ENCODE data around the gene CKAP5.

GRCh38 chr11:46836431-46836830, 9.6 kb downstream of the CKAP5 start:
- TF ChIP-seq ZFP30 (CRISPR knock-in tag; IDR thresholded peaks at IDR 0.05), result no peak
- no peak for TF ChIP-seq ESRRG (CRISPR knock-in tag; IDR thresholded peaks at IDR 0.05)
- TF ChIP-seq ISL1 (CRISPR knock-in tag; IDR thresholded peaks at IDR 0.05), result no peak
- TF ChIP-seq ARNTL (CRISPR knock-in tag; IDR thresholded peaks at IDR 0.05; ENCODE audit: borderline replicate concordance, low read depth), result no peak
- no peak for TF ChIP-seq ZC3H10 (CRISPR knock-in tag; IDR thresholded peaks at IDR 0.05)
- no peak for TF ChIP-seq OSR1 (CRISPR knock-in tag; IDR thresholded peaks at IDR 0.05)
- TF ChIP-seq ZNF565 (CRISPR knock-in tag; conservative IDR thresholded peaks at IDR 0.05; ENCODE audit: low read depth), result no peak
